Fibroblast of pulmonary artery (primary cell): Measurements from ENCODE around the gene ZNF202.
"Not testable (repeated sequence)": the region's sequence is repeated elsewhere in the genome, so short reads cannot be mapped to it uniquely, and the experiment has no call there.

Source experiments
- DNase-seq: peaks from one replicate; pipeline ENCODE4 v3.0.0-alpha.2; 2010; ENCODE audit warnings: low read depth
- H3K4me3 ChIP-seq: replicated peaks from 2 replicates; pipeline ENCODE4 v1.5.1; 2011; ENCODE audit warnings: low read depth, mild to moderate bottlenecking, control low read depth, low read length, moderate library complexity
- TF ChIP-seq, protein P1 (sequence below): IDR thresholded peaks from 2 replicates; pipeline ENCODE4 v1.5.1; 2011; ENCODE audit warnings: mild to moderate bottlenecking, control low read depth, low read length, inconsistent platforms; ENCODE audit errors: missing control alignments

Gene ZNF202

DNA sequence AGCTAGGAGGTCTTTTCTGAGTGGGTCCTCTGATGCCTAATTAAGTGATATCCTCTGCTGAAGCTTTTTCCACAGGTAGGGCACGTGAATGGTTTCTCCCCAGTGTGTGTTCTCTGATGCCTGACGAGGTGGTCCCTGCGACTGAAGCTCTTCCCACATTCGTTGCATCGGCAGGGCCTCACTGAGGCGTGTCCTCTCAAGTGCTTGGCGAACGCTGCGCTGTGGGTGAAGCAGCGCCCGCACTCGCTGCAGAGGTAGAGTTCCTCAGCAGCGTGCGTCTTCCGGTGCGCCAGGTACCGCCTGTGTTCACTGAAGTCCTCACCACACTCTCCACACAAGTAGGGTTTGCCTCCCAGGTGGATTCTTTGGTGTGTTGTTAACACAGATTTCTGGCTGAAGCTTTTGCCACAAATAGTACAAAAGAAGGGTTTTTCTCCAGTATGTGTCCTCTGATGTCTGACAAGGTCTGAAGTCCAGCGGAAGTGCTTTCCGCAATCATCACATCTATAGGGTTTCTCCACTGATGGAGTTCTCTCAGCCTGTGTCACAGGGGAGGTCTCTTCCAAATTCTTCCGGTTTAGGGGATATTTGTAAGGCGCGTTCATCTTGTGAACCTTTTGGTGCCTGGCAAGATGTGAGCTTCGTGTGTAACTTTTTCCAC lies 15.3 kb downstream of the ZNF202 start:
- DNase-seq: no peak
- no peak overlapping the region for H3K4me3 ChIP-seq
- TF ChIP-seq, protein P1, sequence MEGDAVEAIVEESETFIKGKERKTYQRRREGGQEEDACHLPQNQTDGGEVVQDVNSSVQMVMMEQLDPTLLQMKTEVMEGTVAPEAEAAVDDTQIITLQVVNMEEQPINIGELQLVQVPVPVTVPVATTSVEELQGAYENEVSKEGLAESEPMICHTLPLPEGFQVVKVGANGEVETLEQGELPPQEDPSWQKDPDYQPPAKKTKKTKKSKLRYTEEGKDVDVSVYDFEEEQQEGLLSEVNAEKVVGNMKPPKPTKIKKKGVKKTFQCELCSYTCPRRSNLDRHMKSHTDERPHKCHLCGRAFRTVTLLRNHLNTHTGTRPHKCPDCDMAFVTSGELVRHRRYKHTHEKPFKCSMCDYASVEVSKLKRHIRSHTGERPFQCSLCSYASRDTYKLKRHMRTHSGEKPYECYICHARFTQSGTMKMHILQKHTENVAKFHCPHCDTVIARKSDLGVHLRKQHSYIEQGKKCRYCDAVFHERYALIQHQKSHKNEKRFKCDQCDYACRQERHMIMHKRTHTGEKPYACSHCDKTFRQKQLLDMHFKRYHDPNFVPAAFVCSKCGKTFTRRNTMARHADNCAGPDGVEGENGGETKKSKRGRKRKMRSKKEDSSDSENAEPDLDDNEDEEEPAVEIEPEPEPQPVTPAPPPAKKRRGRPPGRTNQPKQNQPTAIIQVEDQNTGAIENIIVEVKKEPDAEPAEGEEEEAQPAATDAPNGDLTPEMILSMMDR: no peak

DNA sequence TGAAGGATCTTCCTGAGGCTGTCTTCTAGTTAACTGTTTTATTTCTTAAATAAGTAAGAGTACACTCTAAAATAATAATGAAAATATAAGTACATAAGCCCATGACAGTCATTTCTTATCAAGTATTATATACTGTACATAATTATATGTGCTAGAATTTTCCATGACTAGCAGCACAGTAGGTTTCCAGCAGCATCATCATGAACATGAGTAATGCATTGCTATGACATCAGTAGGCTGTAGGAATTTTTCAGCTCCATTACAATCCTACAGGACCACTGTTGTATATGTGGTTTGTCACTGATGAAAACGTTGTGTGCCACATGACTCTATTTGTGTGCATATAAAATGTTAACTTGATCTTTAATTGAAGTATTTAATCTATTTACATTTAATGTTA lies 22.0 kb downstream of the ZNF202 start:
- no peak overlapping the region for H3K4me3 ChIP-seq
- TF ChIP-seq, protein P1: no peak
- peak; percentile 42 for DNase-seq

DNA sequence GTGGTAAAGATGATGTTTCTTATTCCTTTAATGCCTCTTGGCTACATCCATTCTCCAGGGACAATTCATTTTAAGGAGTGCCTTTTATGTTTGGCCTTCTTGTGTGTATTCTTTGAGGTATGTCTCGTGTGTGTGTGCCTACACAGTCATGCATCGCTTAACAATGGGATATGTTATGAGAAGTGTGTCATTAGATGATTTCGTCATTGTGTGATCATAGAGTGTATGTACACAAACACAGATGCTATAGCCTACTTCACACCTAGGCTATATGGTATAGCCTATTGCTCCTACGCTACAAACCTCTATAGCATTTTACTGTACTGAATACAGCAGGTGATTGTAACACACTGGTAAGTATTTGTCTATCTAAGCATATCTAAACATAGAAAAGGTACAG lies 23.0 kb downstream of the ZNF202 start:
- TF ChIP-seq, protein P1: no peak
- no peak for DNase-seq
- H3K4me3 ChIP-seq: no peak overlapping the region

DNA sequence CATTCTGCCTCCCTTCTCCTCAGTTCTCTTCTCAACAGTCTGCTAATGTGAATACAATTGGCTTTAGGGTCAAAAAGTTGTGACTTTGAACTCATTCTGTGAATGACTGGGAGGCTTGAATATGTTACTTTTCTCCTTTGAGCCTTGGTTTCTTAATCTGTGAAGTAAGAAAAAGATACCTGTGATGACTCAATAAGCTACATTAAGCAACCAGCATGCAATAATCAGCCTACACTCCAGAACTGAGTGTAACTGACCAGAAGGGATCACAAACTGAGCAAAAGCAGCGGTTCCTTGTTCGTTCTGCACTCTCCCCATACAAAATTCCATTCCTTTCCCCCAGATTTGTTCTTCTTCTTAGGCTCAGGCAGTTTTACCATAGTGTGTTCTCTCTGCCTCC lies 23.4 kb downstream of the ZNF202 start:
- TF ChIP-seq, protein P1: no peak
- DNase-seq: no peak

DNA sequence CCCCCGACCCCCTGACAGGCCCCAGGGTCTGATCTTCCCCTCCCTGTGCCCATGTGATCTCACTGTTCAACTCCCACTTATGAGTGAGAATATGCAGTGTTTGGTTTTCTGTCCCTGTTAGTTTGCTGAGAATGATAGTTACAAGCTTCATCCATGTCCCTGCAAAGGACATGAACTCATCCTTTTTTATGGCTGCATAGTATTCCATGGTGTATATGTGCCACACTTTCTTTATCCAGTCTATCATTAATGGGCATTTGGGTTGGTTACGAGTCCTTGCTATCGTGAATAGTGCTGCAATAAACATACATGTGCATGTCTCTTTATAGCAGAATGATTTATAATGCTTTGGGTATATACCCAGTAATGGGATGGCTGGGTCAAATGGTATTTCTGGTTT lies 28.8 kb downstream of the ZNF202 start:
- H3K4me3 ChIP-seq, DNase-seq: not testable (repeated sequence)

More for the DNA sequence above, 23.4 kb downstream of the ZNF202 start:
- H3K4me3 ChIP-seq: no peak overlapping the region

DNA sequence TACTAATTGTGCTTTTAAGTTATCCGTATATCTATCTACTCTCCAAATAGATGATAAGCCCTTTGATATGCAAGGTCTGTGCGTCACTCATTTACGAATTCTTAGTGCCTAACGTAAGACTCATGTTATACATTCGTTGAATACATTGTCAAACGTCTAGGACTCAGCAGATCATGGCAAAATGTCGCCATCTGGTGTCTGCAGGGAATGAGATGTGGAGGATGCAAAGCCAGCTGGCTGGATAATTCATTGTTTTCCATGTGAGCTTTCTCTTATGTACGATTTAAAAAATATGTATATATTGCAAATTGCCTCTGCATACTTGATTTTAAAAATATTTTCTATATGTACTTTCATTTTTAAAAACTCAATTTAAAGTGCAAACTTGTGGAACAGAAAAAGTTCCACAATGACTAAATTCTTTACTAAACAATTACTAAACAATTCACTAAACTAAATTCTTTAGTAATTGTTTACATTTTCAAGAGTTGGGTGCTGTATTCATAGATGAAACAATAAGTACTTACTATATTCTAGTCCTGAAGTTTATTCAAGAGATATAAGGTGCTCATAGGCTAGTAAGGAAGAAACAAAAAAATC lies 33.8 kb downstream of the ZNF202 start:
- TF ChIP-seq, protein P1: peak; percentile 92
- peak; percentile 85 for DNase-seq
- H3K4me3 ChIP-seq: no peak overlapping the region

DNA sequence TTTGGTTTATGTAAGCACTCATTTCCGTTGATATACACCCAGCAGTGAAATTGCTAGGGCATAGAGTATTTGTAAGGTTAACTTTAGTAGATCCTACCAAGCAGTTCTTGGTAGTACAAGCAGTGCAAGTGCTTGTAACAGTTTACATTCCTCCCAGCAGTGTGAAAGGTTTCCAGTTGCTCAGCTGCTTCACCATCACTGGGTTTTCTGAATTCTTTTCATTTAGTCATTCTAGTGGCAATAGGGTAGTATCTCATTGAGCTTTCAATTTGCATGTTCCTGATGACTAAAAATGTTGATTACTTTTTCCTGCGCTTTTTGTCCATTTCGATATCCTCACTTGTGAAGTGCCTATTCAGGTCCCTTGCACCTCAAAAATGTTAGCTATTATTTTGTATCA lies 34.3 kb downstream of the ZNF202 start:
- no peak overlapping the region for H3K4me3 ChIP-seq
- TF ChIP-seq, protein P1: no peak
- no peak for DNase-seq
